HEK293 (cell line): ENCODE data around the gene PCCA.

Experiments
- CTCF ChIA-PET: fragments of 350-600 bp; formaldehyde crosslinking; extraction: SDS; loops from one replicate; lab custom pipeline; 2021; ENCODE audit warnings: antibody characterized with exemption; lab: Yijun Ruan, JAX
- POLR2A ChIA-PET: fragments of 300-600 bp; formaldehyde crosslinking; extraction: SDS; loops from one replicate; lab custom pipeline; 2020; ENCODE audit warnings: antibody characterized with exemption, inconsistent platforms; lab: Yijun Ruan, JAX
- H3K27ac ChIP-seq: fragments of 200-500 bp; sonication (Bioruptor generic); 2 replicates; pipeline ENCODE4 v1.5.1; 2014; ENCODE audit warnings: low read depth, low read length, control low read depth, inconsistent platforms; ENCODE audit errors: extremely low read depth
- H3K36me3 ChIP-seq, 2 experiments: fragments of 200-500 bp in 1 of 2; sonication (Bioruptor generic) in 1 of 2; 1 replicate in 1 of 2; 2 replicates in 1 of 2; pipeline ENCODE4 v1.5.1; 2014 to 2017; ENCODE audit warnings: inconsistent platforms in 2 of 2, low read length in 2 of 2; ENCODE audit not compliant: control insufficient read depth in 2 of 2, insufficient read depth in 1 of 2
- H3K4me1 ChIP-seq: fragments of 200-500 bp; sonication (Bioruptor generic); 2 replicates; pipeline ENCODE4 v1.5.1; 2014; ENCODE audit warnings: mild to moderate bottlenecking, low read length, inconsistent platforms; ENCODE audit not compliant: control insufficient read depth, insufficient read depth
- H3K4me3 ChIP-seq: 2 replicates; pipeline ENCODE4 v1.5.1; 2011; ENCODE audit warnings: low read depth, mild to moderate bottlenecking, control low read depth, low read length, moderate library complexity
- H3K9me3 ChIP-seq: fragments of 200-500 bp; sonication (Bioruptor generic); 2 replicates; pipeline ENCODE4 v1.5.1; 2014; ENCODE audit warnings: low read depth, low read length, inconsistent platforms; ENCODE audit not compliant: control insufficient read depth, insufficient read depth
- BCL11B ChIP-seq: fragments of 450-650 bp; formaldehyde crosslinking; IDR thresholded peaks from 2 replicates; pipeline ENCODE4 v1.5.1; 2016; ENCODE audit warnings: low read depth, missing biosample characterization, missing genetic modification characterization
- FEZF1 ChIP-seq: fragments of 450-650 bp; formaldehyde crosslinking; IDR thresholded peaks from 2 replicates; pipeline ENCODE4 v1.5.1; 2016; ENCODE audit warnings: missing biosample characterization, missing genetic modification characterization
- KLF16 ChIP-seq: fragments of 450-650 bp; formaldehyde crosslinking; IDR thresholded peaks from 2 replicates; pipeline ENCODE4 v1.5.1; 2017; ENCODE audit warnings: missing biosample characterization, missing genetic modification characterization
- PRDM10 ChIP-seq: fragments of 450-650 bp; formaldehyde crosslinking; IDR thresholded peaks from 2 replicates; pipeline ENCODE4 v1.5.1; 2016; ENCODE audit warnings: missing biosample characterization, missing genetic modification characterization
- RBAK ChIP-seq: fragments of 450-650 bp; formaldehyde crosslinking; IDR thresholded peaks from 2 replicates; pipeline ENCODE4 v1.5.1; 2016; ENCODE audit warnings: missing biosample characterization, missing genetic modification characterization
- SCRT2 ChIP-seq: fragments of 450-650 bp; formaldehyde crosslinking; IDR thresholded peaks from 2 replicates; pipeline ENCODE4 v1.5.1; 2016; ENCODE audit warnings: missing biosample characterization, missing genetic modification characterization
- TRIM28 ChIP-seq: IDR thresholded peaks from 2 replicates; pipeline ENCODE4 v1.6.1; 2011; ENCODE audit warnings: low read length, control low read depth, borderline replicate concordance
- YY2 ChIP-seq: fragments of 450-650 bp; formaldehyde crosslinking; IDR thresholded peaks from 2 replicates; pipeline ENCODE4 v1.5.1; 2016; ENCODE audit warnings: missing biosample characterization, missing genetic modification characterization
- ZFP37 ChIP-seq: fragments of 450-650 bp; formaldehyde crosslinking; IDR thresholded peaks from 2 replicates; pipeline ENCODE4 v1.5.1; 2016; ENCODE audit warnings: missing biosample characterization, missing genetic modification characterization
- ZFP41 ChIP-seq: fragments of 450-650 bp; formaldehyde crosslinking; IDR thresholded peaks from 2 replicates; pipeline ENCODE4 v1.5.1; 2016; ENCODE audit warnings: missing biosample characterization, missing genetic modification characterization, borderline replicate concordance
- ZNF112 ChIP-seq: fragments of 450-650 bp; formaldehyde crosslinking; IDR thresholded peaks from 2 replicates; pipeline ENCODE4 v1.5.0; 2017; ENCODE audit warnings: missing biosample characterization, missing genetic modification characterization
- ZNF132 ChIP-seq: fragments of 450-650 bp; formaldehyde crosslinking; IDR thresholded peaks from 2 replicates; pipeline ENCODE4 v1.5.1; 2017; ENCODE audit warnings: missing biosample characterization, missing genetic modification characterization, borderline replicate concordance
- ZNF140 ChIP-seq: fragments of 450-650 bp; formaldehyde crosslinking; IDR thresholded peaks from 2 replicates; pipeline ENCODE4 v1.5.1; 2016; ENCODE audit warnings: missing biosample characterization, missing genetic modification characterization
- ZNF211 ChIP-seq: fragments of 450-650 bp; formaldehyde crosslinking; IDR thresholded peaks from 2 replicates; pipeline ENCODE4 v1.5.1; 2016; ENCODE audit warnings: low read depth, missing biosample characterization, missing genetic modification characterization
- ZNF302 ChIP-seq: fragments of 450-650 bp; formaldehyde crosslinking; IDR thresholded peaks from 2 replicates; pipeline ENCODE4 v1.5.1; 2016; ENCODE audit warnings: missing biosample characterization, missing genetic modification characterization, low read depth
- ZNF398 ChIP-seq: fragments of 450-650 bp; formaldehyde crosslinking; IDR thresholded peaks from 2 replicates; pipeline ENCODE4 v1.5.1; 2017; ENCODE audit warnings: missing biosample characterization, missing genetic modification characterization
- ZNF548 ChIP-seq: fragments of 450-650 bp; formaldehyde crosslinking; IDR thresholded peaks from 2 replicates; pipeline ENCODE4 v1.5.1; 2016; ENCODE audit warnings: missing biosample characterization, missing genetic modification characterization
- ZNF596 ChIP-seq: fragments of 450-650 bp; IDR thresholded peaks from 2 replicates; pipeline ENCODE4 v1.5.0; 2018; ENCODE audit warnings: missing biosample characterization, mild to moderate bottlenecking, missing genetic modification characterization, moderate library complexity
- ZNF626 ChIP-seq: fragments of 450-650 bp; sonication (Bioruptor Pico); formaldehyde crosslinking; IDR thresholded peaks from 2 replicates; pipeline ENCODE4 v1.5.1; 2018; ENCODE audit warnings: missing biosample characterization, missing genetic modification characterization, inconsistent platforms
- ZNF658 ChIP-seq: fragments of 450-650 bp; formaldehyde crosslinking; IDR thresholded peaks from 2 replicates; pipeline ENCODE4; 2016; ENCODE audit warnings: missing biosample characterization, missing genetic modification characterization
- ZNF670 ChIP-seq: fragments of 450-650 bp; formaldehyde crosslinking; IDR thresholded peaks from 2 replicates; pipeline ENCODE4 v1.5.1; 2016; ENCODE audit warnings: missing biosample characterization, missing genetic modification characterization, low read depth
- ZNF792 ChIP-seq: fragments of 450-650 bp; formaldehyde crosslinking; IDR thresholded peaks from 2 replicates; pipeline ENCODE4 v1.5.1; 2016; ENCODE audit warnings: missing biosample characterization, missing genetic modification characterization
- ZSCAN23 ChIP-seq: fragments of 450-650 bp; formaldehyde crosslinking; IDR thresholded peaks from 2 replicates; pipeline ENCODE4 v1.5.1; 2016; ENCODE audit warnings: missing biosample characterization, missing genetic modification characterization
- ZSCAN30 ChIP-seq: fragments of 450-650 bp; IDR thresholded peaks from 2 replicates; pipeline ENCODE4 v1.5.1; 2018; ENCODE audit warnings: missing biosample characterization, mild to moderate bottlenecking, missing genetic modification characterization, moderate library complexity
- ZSCAN5A ChIP-seq: fragments of 450-650 bp; formaldehyde crosslinking; IDR thresholded peaks from 2 replicates; pipeline ENCODE4 v1.5.1; 2016; ENCODE audit warnings: missing biosample characterization, missing genetic modification characterization
- ZXDB ChIP-seq: fragments of 450-650 bp; formaldehyde crosslinking; IDR thresholded peaks from 2 replicates; pipeline ENCODE4 v1.5.1; 2016; ENCODE audit warnings: missing biosample characterization, missing genetic modification characterization
- TF ChIP-seq, protein P1 (sequence below): fragments of 450-650 bp; formaldehyde crosslinking; IDR thresholded peaks from 2 replicates; pipeline ENCODE4 v1.5.1; 2016; ENCODE audit warnings: missing biosample characterization, missing genetic modification characterization
- TF ChIP-seq, protein P2 (sequence below): fragments of 450-650 bp; IDR thresholded peaks from 2 replicates; pipeline ENCODE4 v1.5.1; 2018; ENCODE audit warnings: missing biosample characterization, mild to moderate bottlenecking, missing genetic modification characterization

PCCA gene

DNA sequence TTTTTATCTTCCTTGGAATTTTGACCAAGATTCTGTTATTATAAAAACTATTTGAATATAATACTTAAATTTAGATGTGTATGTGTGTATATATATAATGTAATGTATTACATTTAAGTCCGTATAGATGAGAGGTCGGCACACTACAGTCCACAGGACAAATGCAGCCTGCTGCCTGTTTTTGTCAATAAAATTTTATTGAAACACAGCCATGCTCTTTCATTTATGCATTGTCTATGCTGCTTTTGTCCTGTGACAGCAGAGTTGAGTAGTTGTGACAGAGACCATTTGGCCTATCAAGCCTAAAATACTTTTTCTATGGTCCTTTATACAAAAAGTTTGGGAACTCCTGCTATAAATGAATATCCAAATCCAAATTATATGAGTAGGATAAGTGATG is 69.7 kb downstream of the PCCA start:
- TF ChIP-seq ZSCAN23 (no peak), SCRT2 (tag by site-specific recombination) (no peak), ZNF132 (tag by site-specific recombination) (no peak), ZSCAN5A (tag by site-specific recombination) (no peak), ZNF658 (no peak), ZNF792 (no peak), ZNF626 (no peak), ZFP41 (no peak)
- TF ChIP-seq, protein P1, sequence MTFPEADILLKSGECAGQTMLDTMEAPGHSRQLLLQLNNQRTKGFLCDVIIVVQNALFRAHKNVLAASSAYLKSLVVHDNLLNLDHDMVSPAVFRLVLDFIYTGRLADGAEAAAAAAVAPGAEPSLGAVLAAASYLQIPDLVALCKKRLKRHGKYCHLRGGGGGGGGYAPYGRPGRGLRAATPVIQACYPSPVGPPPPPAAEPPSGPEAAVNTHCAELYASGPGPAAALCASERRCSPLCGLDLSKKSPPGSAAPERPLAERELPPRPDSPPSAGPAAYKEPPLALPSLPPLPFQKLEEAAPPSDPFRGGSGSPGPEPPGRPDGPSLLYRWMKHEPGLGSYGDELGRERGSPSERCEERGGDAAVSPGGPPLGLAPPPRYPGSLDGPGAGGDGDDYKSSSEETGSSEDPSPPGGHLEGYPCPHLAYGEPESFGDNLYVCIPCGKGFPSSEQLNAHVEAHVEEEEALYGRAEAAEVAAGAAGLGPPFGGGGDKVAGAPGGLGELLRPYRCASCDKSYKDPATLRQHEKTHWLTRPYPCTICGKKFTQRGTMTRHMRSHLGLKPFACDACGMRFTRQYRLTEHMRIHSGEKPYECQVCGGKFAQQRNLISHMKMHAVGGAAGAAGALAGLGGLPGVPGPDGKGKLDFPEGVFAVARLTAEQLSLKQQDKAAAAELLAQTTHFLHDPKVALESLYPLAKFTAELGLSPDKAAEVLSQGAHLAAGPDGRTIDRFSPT, result no peak
- TF ChIP-seq, protein P2, sequence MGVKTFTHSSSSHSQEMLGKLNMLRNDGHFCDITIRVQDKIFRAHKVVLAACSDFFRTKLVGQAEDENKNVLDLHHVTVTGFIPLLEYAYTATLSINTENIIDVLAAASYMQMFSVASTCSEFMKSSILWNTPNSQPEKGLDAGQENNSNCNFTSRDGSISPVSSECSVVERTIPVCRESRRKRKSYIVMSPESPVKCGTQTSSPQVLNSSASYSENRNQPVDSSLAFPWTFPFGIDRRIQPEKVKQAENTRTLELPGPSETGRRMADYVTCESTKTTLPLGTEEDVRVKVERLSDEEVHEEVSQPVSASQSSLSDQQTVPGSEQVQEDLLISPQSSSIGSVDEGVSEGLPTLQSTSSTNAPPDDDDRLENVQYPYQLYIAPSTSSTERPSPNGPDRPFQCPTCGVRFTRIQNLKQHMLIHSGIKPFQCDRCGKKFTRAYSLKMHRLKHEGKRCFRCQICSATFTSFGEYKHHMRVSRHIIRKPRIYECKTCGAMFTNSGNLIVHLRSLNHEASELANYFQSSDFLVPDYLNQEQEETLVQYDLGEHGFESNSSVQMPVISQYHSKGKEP (tag by site-specific recombination), result no peak
- Histone ChIP-seq H3K9me3 (no peaks in the 10 kb centered on the region), H3K4me1 (no peaks in the 10 kb centered on the region), H3K36me3 (peaks cover 0 to 3% of the 10 kb centered on the region in 2 experiments), H3K4me3 (no peak overlapping the region), H3K27ac (no peak overlapping the region)
- CTCF ChIA-PET, result no interaction called here
- POLR2A ChIA-PET, result no interaction called here

- POLR2A ChIA-PET, result no interaction called here
- CTCF ChIA-PET, result no interaction called here
- H3K27ac ChIP-seq, result no peak overlapping the region
- H3K4me3 ChIP-seq, result no peak overlapping the region
- H3K4me1 ChIP-seq, result no peaks in the 10 kb centered on the region
- no peaks in the 10 kb centered on the region for H3K9me3 ChIP-seq
- H3K36me3 ChIP-seq, result peaks cover 0 to 3% of the 10 kb centered on the region in 2 experiments
- TF ChIP-seq RBAK (no peak), ZNF140 (tag by site-specific recombination) (no peak), ZNF596 (no peak), ZNF302 (tag by site-specific recombination) (no peak), ZNF211 (no peak), ZXDB (tag by site-specific recombination) (no peak), ZNF670 (tag by site-specific recombination) (no peak), KLF16 (no peak), PRDM10 (tag by site-specific recombination) (no peak), ZNF548 (tag by site-specific recombination) (no peak), TRIM28 (no peak), BCL11B (tag by site-specific recombination) (no peak), ZSCAN30 (tag by site-specific recombination) (no peak), YY2 (tag by site-specific recombination) (no peak), ZFP37 (tag by site-specific recombination) (no peak), ZNF112 (no peak), ZNF398 (no peak), FEZF1 (tag by site-specific recombination) (no peak)
These were observed 70.7 kb downstream of the PCCA start for GRCh38 chr13:100159584-100159983.
